HG02610 (cell line): Measurements from ENCODE around the gene BSND.

ENCODE experiments used
- ATAC-seq: cut with Tn5 transposase; IDR thresholded peaks from one replicate; pipeline ENCODE4 v1.9.1; 2021; ENCODE audit warnings: mild to moderate bottlenecking, moderate library complexity; ENCODE audit not compliant: unreplicated experiment

BSND gene

GRCh38 chr1:54975356-54976108 is 23.2 kb upstream of the BSND start:
- ATAC-seq, result no peak

- ATAC-seq, result no peak
Observed at GRCh38 chr1:54976747-54977146, 22.0 kb upstream of the BSND start.

GRCh38 chr1:54977533-54978297 is 21.0 kb upstream of the BSND start:
- ATAC-seq, result no peak

GRCh38 chr1:54978528-54979326 is 20.0 kb upstream of the BSND start:
- no peak for ATAC-seq

- no peak for ATAC-seq
Observed at GRCh38 chr1:54979327-54979891, 19.3 kb upstream of the BSND start.

GRCh38 chr1:54980046-54980527 is 18.6 kb upstream of the BSND start:
- ATAC-seq, result no peak

- no peak for ATAC-seq
Observed at GRCh38 chr1:54980528-54981241, 18.0 kb upstream of the BSND start, which contains the start of gene TMEM61. TMEM61 (plus strand) TSS chr1:54980628; CDS start chr1:54981066, 438 bp downstream.

- no peak for ATAC-seq
Observed at GRCh38 chr1:54981466-54981865, 17.3 kb upstream of the BSND start.

GRCh38 chr1:54982739-54983138 is 16.0 kb upstream of the BSND start:
- no peak for ATAC-seq

GRCh38 chr1:54984131-54984842 is 14.4 kb upstream of the BSND start:
- no peak for ATAC-seq

- ATAC-seq, result no peak
Observed at GRCh38 chr1:54985556-54985955, 13.2 kb upstream of the BSND start.

GRCh38 chr1:54986025-54986424 is 12.7 kb upstream of the BSND start:
- no peak for ATAC-seq

- no peak for ATAC-seq
Observed at GRCh38 chr1:54986533-54986932, 12.2 kb upstream of the BSND start.

GRCh38 chr1:54987427-54987826 is 11.3 kb upstream of the BSND start:
- no peak for ATAC-seq

- ATAC-seq, result no peak
Observed at GRCh38 chr1:54987919-54988705, 10.6 kb upstream of the BSND start.

GRCh38 chr1:54988975-54989374 is 9.8 kb upstream of the BSND start:
- no peak for ATAC-seq

- ATAC-seq, result no peak
Observed at GRCh38 chr1:54989473-54989872, 9.3 kb upstream of the BSND start.

GRCh38 chr1:54989968-54990810 is 8.5 kb upstream of the BSND start:
- ATAC-seq, result no peak
